NCI-H1417 treated with DMSO at 0.1 percent for 48 hours (cell line): Measurements from ENCODE around the gene MYH3.

Source experiments
- DNase-seq: peaks from one replicate; lab custom pipeline; 2025; lab: John Stamatoyannopoulos, UW

Gene MYH3

GRCh38 chr17:10613775-10614513, 43.2 kb downstream of the MYH3 start:
- DNase-seq = no peak

GRCh38 chr17:10612957-10613744, 44.0 kb downstream of the MYH3 start:
- DNase-seq = no peak

GRCh38 chr17:10610884-10611283, 46.2 kb downstream of the MYH3 start:
- no peak for DNase-seq

GRCh38 chr17:10608244-10608643, 48.9 kb downstream of the MYH3 start:
- no peak for DNase-seq

- no peak for DNase-seq
These were observed 51.0 kb downstream of the MYH3 start for GRCh38 chr17:10606110-10606509.

- no peak for DNase-seq
These were observed 51.8 kb downstream of the MYH3 start for GRCh38 chr17:10605221-10605783.

- no peak for DNase-seq
These were observed 52.6 kb downstream of the MYH3 start for GRCh38 chr17:10604521-10604920.

GRCh38 chr17:10603931-10604330, 53.2 kb downstream of the MYH3 start:
- no peak for DNase-seq

GRCh38 chr17:10600571-10600970, 56.5 kb downstream of the MYH3 start:
- DNase-seq = no peak

- no peak for DNase-seq
These were observed 58.5 kb downstream of the MYH3 start for GRCh38 chr17:10598621-10599020.

GRCh38 chr17:10589553-10590145, 67.5 kb downstream of the MYH3 start:
- no peak for DNase-seq

- no peak for DNase-seq
These were observed 71.6 kb downstream of the MYH3 start for GRCh38 chr17:10585529-10585928.

GRCh38 chr17:10583834-10584233, 73.3 kb downstream of the MYH3 start:
- no peak for DNase-seq

GRCh38 chr17:10579270-10579669, 77.8 kb downstream of the MYH3 start:
- DNase-seq = no peak
